HEK293 (cell line): ENCODE results near the gene NUAK1.

ENCODE experiments used
- CTCF ChIA-PET: fragments of 350-600 bp; formaldehyde crosslinking; extraction: SDS; loops from one replicate; lab custom pipeline; 2021; ENCODE audit warnings: antibody characterized with exemption; lab: Yijun Ruan, JAX
- POLR2A ChIA-PET: fragments of 300-600 bp; formaldehyde crosslinking; extraction: SDS; loops from one replicate; lab custom pipeline; 2020; ENCODE audit warnings: antibody characterized with exemption, inconsistent platforms; lab: Yijun Ruan, JAX
- H3K27ac ChIP-seq: fragments of 200-500 bp; sonication (Bioruptor generic); 2 replicates; pipeline ENCODE4 v1.5.1; 2014; ENCODE audit warnings: low read depth, low read length, control low read depth, inconsistent platforms; ENCODE audit errors: extremely low read depth
- H3K36me3 ChIP-seq, 2 experiments: fragments of 200-500 bp in 1 of 2; sonication (Bioruptor generic) in 1 of 2; 1 replicate in 1 of 2; 2 replicates in 1 of 2; pipeline ENCODE4 v1.5.1; 2014 to 2017; ENCODE audit warnings: inconsistent platforms in 2 of 2, low read length in 2 of 2; ENCODE audit not compliant: control insufficient read depth in 2 of 2, insufficient read depth in 1 of 2
- H3K4me1 ChIP-seq: fragments of 200-500 bp; sonication (Bioruptor generic); 2 replicates; pipeline ENCODE4 v1.5.1; 2014; ENCODE audit warnings: mild to moderate bottlenecking, low read length, inconsistent platforms; ENCODE audit not compliant: control insufficient read depth, insufficient read depth
- H3K4me3 ChIP-seq: 2 replicates; pipeline ENCODE4 v1.5.1; 2011; ENCODE audit warnings: low read depth, mild to moderate bottlenecking, control low read depth, low read length, moderate library complexity
- H3K9me3 ChIP-seq: fragments of 200-500 bp; sonication (Bioruptor generic); 2 replicates; pipeline ENCODE4 v1.5.1; 2014; ENCODE audit warnings: low read depth, low read length, inconsistent platforms; ENCODE audit not compliant: control insufficient read depth, insufficient read depth
- FEZF1 ChIP-seq: fragments of 450-650 bp; formaldehyde crosslinking; IDR thresholded peaks from 2 replicates; pipeline ENCODE4 v1.5.1; 2016; ENCODE audit warnings: missing biosample characterization, missing genetic modification characterization
- GFI1B ChIP-seq: fragments of 450-650 bp; formaldehyde crosslinking; IDR thresholded peaks from 2 replicates; pipeline ENCODE4 v1.5.1; 2016; ENCODE audit warnings: missing biosample characterization, missing genetic modification characterization
- GLIS2 ChIP-seq: fragments of 450-650 bp; formaldehyde crosslinking; IDR thresholded peaks from 2 replicates; pipeline ENCODE4 v1.5.1; 2016; ENCODE audit warnings: missing biosample characterization, missing genetic modification characterization
- HOXA7 ChIP-seq: sonication (generic); formaldehyde crosslinking; IDR thresholded peaks from 2 replicates; pipeline ENCODE4 v1.8.1; 2022; ENCODE audit warnings: missing genetic modification reagents, borderline replicate concordance
- MEIS1 ChIP-seq: sonication (generic); formaldehyde crosslinking; IDR thresholded peaks from 2 replicates; pipeline ENCODE4 v1.8.1; 2022; ENCODE audit warnings: missing genetic modification reagents, mild to moderate bottlenecking, borderline replicate concordance
- PRDM2 ChIP-seq: fragments of 450-650 bp; formaldehyde crosslinking; IDR thresholded peaks from 2 replicates; pipeline ENCODE4 v1.5.1; 2016; ENCODE audit warnings: missing biosample characterization, missing genetic modification characterization, borderline replicate concordance
- TCF7L2 ChIP-seq: IDR thresholded peaks from 2 replicates; pipeline ENCODE4 v1.6.1; 2011; ENCODE audit warnings: low read depth, mild to moderate bottlenecking, inconsistent platforms, low read length, moderate library complexity, borderline replicate concordance
- ZBTB10 ChIP-seq: fragments of 450-650 bp; formaldehyde crosslinking; IDR thresholded peaks from 2 replicates; pipeline ENCODE4 v1.5.1; 2016; ENCODE audit warnings: missing biosample characterization, missing genetic modification characterization
- ZFP3 ChIP-seq: fragments of 450-650 bp; formaldehyde crosslinking; IDR thresholded peaks from 2 replicates; pipeline ENCODE4 v1.5.1; 2016; ENCODE audit warnings: low read depth, missing biosample characterization, missing genetic modification characterization
- ZFP37 ChIP-seq: fragments of 450-650 bp; formaldehyde crosslinking; IDR thresholded peaks from 2 replicates; pipeline ENCODE4 v1.5.1; 2016; ENCODE audit warnings: missing biosample characterization, missing genetic modification characterization
- ZNF18 ChIP-seq: fragments of 450-650 bp; formaldehyde crosslinking; IDR thresholded peaks from 2 replicates; pipeline ENCODE4 v1.5.1; 2016; ENCODE audit warnings: missing biosample characterization, missing genetic modification characterization
- ZNF184 ChIP-seq: fragments of 450-650 bp; IDR thresholded peaks from 2 replicates; pipeline ENCODE4 v1.5.1; 2018; ENCODE audit warnings: missing biosample characterization, mild to moderate bottlenecking, missing genetic modification characterization
- ZNF239 ChIP-seq: fragments of 450-650 bp; formaldehyde crosslinking; IDR thresholded peaks from 2 replicates; pipeline ENCODE4 v1.5.1; 2016; ENCODE audit warnings: missing biosample characterization, missing genetic modification characterization
- ZNF24 ChIP-seq: fragments of 450-650 bp; formaldehyde crosslinking; IDR thresholded peaks from 2 replicates; pipeline ENCODE4 v1.5.1; 2016; ENCODE audit warnings: missing biosample characterization, missing genetic modification characterization
- ZNF26 ChIP-seq: fragments of 450-650 bp; formaldehyde crosslinking; IDR thresholded peaks from 2 replicates; pipeline ENCODE4 v1.5.1; 2016; ENCODE audit warnings: missing biosample characterization, missing genetic modification characterization
- ZNF292 ChIP-seq: fragments of 450-650 bp; formaldehyde crosslinking; IDR thresholded peaks from 2 replicates; pipeline ENCODE4 v1.5.1; 2016; ENCODE audit warnings: low read depth, missing biosample characterization, missing genetic modification characterization, borderline replicate concordance
- ZNF324 ChIP-seq: fragments of 450-650 bp; formaldehyde crosslinking; IDR thresholded peaks from 2 replicates; pipeline ENCODE4 v1.5.1; 2016; ENCODE audit warnings: missing biosample characterization, missing genetic modification characterization
- ZNF354C ChIP-seq: fragments of 450-650 bp; formaldehyde crosslinking; IDR thresholded peaks from 2 replicates; pipeline ENCODE4 v1.5.1; 2016; ENCODE audit warnings: missing biosample characterization, missing genetic modification characterization, low read depth, borderline replicate concordance
- ZNF548 ChIP-seq: fragments of 450-650 bp; formaldehyde crosslinking; IDR thresholded peaks from 2 replicates; pipeline ENCODE4 v1.5.1; 2016; ENCODE audit warnings: missing biosample characterization, missing genetic modification characterization
- ZNF549 ChIP-seq: fragments of 450-650 bp; IDR thresholded peaks from 2 replicates; pipeline ENCODE4 v1.5.1; 2018; ENCODE audit warnings: missing biosample characterization, missing genetic modification characterization, mild to moderate bottlenecking, inconsistent platforms, moderate library complexity
- ZNF555 ChIP-seq: fragments of 450-650 bp; formaldehyde crosslinking; conservative IDR thresholded peaks from 2 replicates; pipeline ENCODE4 v1.5.1; 2017; ENCODE audit warnings: missing biosample characterization, mild to moderate bottlenecking, missing genetic modification characterization, inconsistent platforms
- ZNF621 ChIP-seq: fragments of 450-650 bp; formaldehyde crosslinking; IDR thresholded peaks from 2 replicates; pipeline ENCODE4 v1.5.1; 2017; ENCODE audit warnings: missing biosample characterization, missing genetic modification characterization
- ZNF629 ChIP-seq: fragments of 450-650 bp; formaldehyde crosslinking; IDR thresholded peaks from 2 replicates; pipeline ENCODE4 v1.5.1; 2017; ENCODE audit warnings: missing biosample characterization, missing genetic modification characterization
- ZSCAN16 ChIP-seq: fragments of 450-650 bp; formaldehyde crosslinking; IDR thresholded peaks from 2 replicates; pipeline ENCODE4 v1.5.1; 2016; ENCODE audit warnings: missing biosample characterization, missing genetic modification characterization
- ZXDB ChIP-seq: fragments of 450-650 bp; formaldehyde crosslinking; IDR thresholded peaks from 2 replicates; pipeline ENCODE4 v1.5.1; 2016; ENCODE audit warnings: missing biosample characterization, missing genetic modification characterization

Gene NUAK1

GRCh38 chr12:106147956-106148355, 9.2 kb upstream of the NUAK1 start:
- no peak overlapping the region for H3K4me3 ChIP-seq
- TF ChIP-seq ZBTB10 (tag by site-specific recombination): no peak
- TF ChIP-seq ZNF629 (tag by site-specific recombination): no peak
- no peak for TF ChIP-seq ZNF239 (tag by site-specific recombination)
- TF ChIP-seq FEZF1 (tag by site-specific recombination): no peak
- TF ChIP-seq ZNF26 (tag by site-specific recombination): no peak
- TF ChIP-seq ZNF548 (tag by site-specific recombination): no peak
- TF ChIP-seq ZNF621: no peak
- H3K27ac ChIP-seq: no peak overlapping the region
- POLR2A ChIA-PET: interaction anchor here (3.0 kb wide), 1 partner anchor 9 kb away, joined by 15 read pairs; the partner anchor contains the start of gene NUAK1
- CTCF ChIA-PET: interaction anchor here (1.0 to 3.1 kb wide), 11 partner anchors 9 to 441 kb away, joined by 3 to 47 read pairs (median 9); partner anchors contain the start of gene NUAK1
- H3K9me3 ChIP-seq: no peaks in the 10 kb centered on the region
- H3K36me3 ChIP-seq: no peaks in the 10 kb centered on the region
- H3K4me1 ChIP-seq: peaks cover 23% of the 10 kb centered on the region

GRCh38 chr12:106146987-106147386, 8.2 kb upstream of the NUAK1 start:
- no peak overlapping the region for H3K4me3 ChIP-seq
- POLR2A ChIA-PET: no interaction called here
- TF ChIP-seq GFI1B (no peak), ZFP3 (tag by site-specific recombination) (no peak), ZNF18 (tag by site-specific recombination) (no peak), PRDM2 (tag by site-specific recombination) (no peak), ZNF24 (no peak), ZNF324 (tag by site-specific recombination) (no peak), ZNF621 (no peak), ZNF555 (tag by site-specific recombination) (no peak), MEIS1 (CRISPR knock-in tag) (no peak), ZNF549 (tag by site-specific recombination) (no peak), ZSCAN16 (no peak), TCF7L2 (no peak), ZNF184 (tag by site-specific recombination) (no peak), ZNF292 (tag by site-specific recombination) (no peak), ZNF354C (tag by site-specific recombination) (no peak), GLIS2 (no peak), HOXA7 (no peak), ZXDB (tag by site-specific recombination) (no peak), ZFP37 (tag by site-specific recombination) (no peak)

More at GRCh38 chr12:106146987-106147386, 8.2 kb upstream of the NUAK1 start:
- Histone ChIP-seq H3K27ac (no peak overlapping the region), H3K4me1 (peaks cover 28% of the 10 kb centered on the region), H3K36me3 (no peaks in the 10 kb centered on the region), H3K9me3 (no peaks in the 10 kb centered on the region)
- CTCF ChIA-PET: interaction anchor here (3.1 kb wide), 1 partner anchor 77 kb away, joined by 16 read pairs; no protein-coding TSS in a partner anchor
